Nephron progenitor cell (in vitro differentiated cells): ENCODE data around the gene SERPINB1.

ENCODE experiments used
- DNase-seq: peaks from one replicate; pipeline ENCODE4 v3.0.0; 2021
- H3K27ac Mint-ChIP-seq: 2 replicates; pipeline ENCODE4 v1.8.0; 2021; ENCODE audit warnings: mild to moderate bottlenecking, moderate library complexity, mixed read lengths
- H3K27me3 Mint-ChIP-seq: 2 replicates; pipeline ENCODE4 v1.8.0; 2021; ENCODE audit warnings: mild to moderate bottlenecking, low read depth, mixed read lengths; ENCODE audit not compliant: poor library complexity
- H3K36me3 Mint-ChIP-seq: 2 replicates; pipeline ENCODE4 v1.8.0; 2021; ENCODE audit warnings: low read depth, mixed read lengths
- H3K4me1 Mint-ChIP-seq: 2 replicates; pipeline ENCODE4 v1.8.0; 2021; ENCODE audit warnings: mixed read lengths
- H3K4me3 Mint-ChIP-seq: 2 replicates; pipeline ENCODE4 v1.8.0; 2021; ENCODE audit warnings: mild to moderate bottlenecking, moderate library complexity, mixed read lengths
- H3K9me3 Mint-ChIP-seq: 2 replicates; pipeline ENCODE4 v1.8.0; 2021; ENCODE audit warnings: mild to moderate bottlenecking, moderate library complexity, mixed read lengths
- CTCF ChIP-seq: fragments of 200-600 bp; sonication (generic); IDR thresholded peaks from 2 replicates; pipeline ENCODE4 v1.5.0; 2021; ENCODE audit warnings: antibody characterized with exemption

The SERPINB1 gene

GRCh38 chr6:2859185-2859700 lies 17.6 kb upstream of the SERPINB1 start:
- Mint-ChIP-seq H3K27ac (peak overlapping the region; percentile 91), H3K4me3 (peak overlapping the region; percentile 25)

GRCh38 chr6:2857580-2858337 lies 16.1 kb upstream of the SERPINB1 start:
- Mint-ChIP-seq H3K4me3 (no peak overlapping the region), H3K36me3 (no peaks in the 10 kb centered on the region), H3K9me3 (peaks cover 4% of the 10 kb centered on the region), H3K4me1 (peaks cover 67% of the 10 kb centered on the region), H3K27me3 (no peaks in the 10 kb centered on the region), H3K27ac (peak overlapping the region; percentile 91)
- DNase-seq: no peak
- TF ChIP-seq CTCF: no peak

More at GRCh38 chr6:2859185-2859700, 17.6 kb upstream of the SERPINB1 start:
- Mint-ChIP-seq H3K36me3 (no peaks in the 10 kb centered on the region), H3K4me1 (peaks cover 60% of the 10 kb centered on the region), H3K27me3 (no peaks in the 10 kb centered on the region), H3K9me3 (peaks cover 4% of the 10 kb centered on the region)
- no peak for DNase-seq
- TF ChIP-seq CTCF: no peak

GRCh38 chr6:2857185-2857579 lies 15.5 kb upstream of the SERPINB1 start:
- TF ChIP-seq CTCF: no peak
- peak overlapping the region; percentile 37 for H3K4me3 Mint-ChIP-seq
- peaks cover 70% of the 10 kb centered on the region for H3K4me1 Mint-ChIP-seq
- peaks cover 4% of the 10 kb centered on the region for H3K9me3 Mint-ChIP-seq
- H3K27me3 Mint-ChIP-seq: no peaks in the 10 kb centered on the region
- DNase-seq: no peak
- no peaks in the 10 kb centered on the region for H3K36me3 Mint-ChIP-seq
- H3K27ac Mint-ChIP-seq: peak overlapping the region; percentile 88

GRCh38 chr6:2855061-2855519 lies 13.4 kb upstream of the SERPINB1 start:
- no peak for DNase-seq
- H3K27ac Mint-ChIP-seq: peak overlapping the region; percentile 72
- H3K36me3 Mint-ChIP-seq: no peaks in the 10 kb centered on the region
- H3K9me3 Mint-ChIP-seq: no peaks in the 10 kb centered on the region
- peaks cover 66% of the 10 kb centered on the region for H3K4me1 Mint-ChIP-seq
- TF ChIP-seq CTCF: no peak
- H3K4me3 Mint-ChIP-seq: no peak overlapping the region
- H3K27me3 Mint-ChIP-seq: no peaks in the 10 kb centered on the region

- Mint-ChIP-seq H3K4me3 (peak overlapping the region; percentile 54), H3K9me3 (no peaks in the 10 kb centered on the region), H3K36me3 (no peaks in the 10 kb centered on the region), H3K4me1 (peaks cover 64% of the 10 kb centered on the region), H3K27ac (peak overlapping the region; percentile 72), H3K27me3 (no peaks in the 10 kb centered on the region)
- no peak for DNase-seq
- TF ChIP-seq CTCF: no peak
Measured at GRCh38 chr6:2854396-2854982, 12.8 kb upstream of the SERPINB1 start.
